PC-3 (cell line): ENCODE results near the gene CPT1C. TPM values are rescaled to one million over a fixed set of nuclear protein-coding genes. Genes with fewer than 3 reads are reported as not detected.

Experiments used
- ATAC-seq: fragments of 200-7000 bp; cut with Tn5 transposase; 2 replicates; pipeline ENCODE4 v1.9.1; 2020; ENCODE audit warnings: mild to moderate bottlenecking, moderate library complexity
- BruUV-seq: library from RNA; stranded (reverse); fragments of 400-500 nt; replicated peaks from 2 replicates; lab custom pipeline; 2021; lab: Mats Ljungman, UMichigan
- CTCF ChIA-PET: fragments of 300-600 bp; sonication (Branson Sonifier 250); formaldehyde crosslinking; loops from one replicate; lab custom pipeline; 2022; ENCODE audit warnings: antibody characterized with exemption; lab: Charles Lee
- POLR2A ChIA-PET: fragments of 300-600 bp; sonication (Branson Sonifier 250); formaldehyde crosslinking; loops from one replicate; lab custom pipeline; 2022; ENCODE audit warnings: antibody characterized with exemption; ENCODE audit not compliant: unreplicated experiment; lab: Charles Lee
- DNase-seq: peaks from one replicate; pipeline ENCODE4 v3.0.0-alpha.2; 2015
- H2AFZ ChIP-seq: fragments of 300-600 bp; sonication (generic); 2 replicates; pipeline ENCODE4 v1.6.0; 2016; ENCODE audit warnings: antibody characterized with exemption, low read length
- H3F3A ChIP-seq: fragments of 300-600 bp; sonication (generic); one replicate; pipeline ENCODE4 v1.6.0; 2017; ENCODE audit warnings: antibody characterized with exemption, low read length, control low read depth, mild to moderate bottlenecking; ENCODE audit not compliant: unreplicated experiment
- H3K27ac ChIP-seq: fragments of 300-600 bp; sonication (generic); 2 replicates; pipeline ENCODE4 v1.5.1; 2016; ENCODE audit warnings: mild to moderate bottlenecking, low read length
- H3K27me3 ChIP-seq: fragments of 300-600 bp; sonication (generic); 2 replicates; pipeline ENCODE4 v1.6.1; 2016; ENCODE audit warnings: low read length, mixed read lengths
- H3K36me3 ChIP-seq: fragments of 300-600 bp; sonication (generic); 2 replicates; pipeline ENCODE4 v1.6.1; 2016; ENCODE audit warnings: low read depth, mixed run types, low read length, mixed read lengths
- H3K4me1 ChIP-seq: fragments of 300-600 bp; sonication (generic); 2 replicates; pipeline ENCODE4 v1.5.1; 2016; ENCODE audit warnings: low read length; ENCODE audit not compliant: insufficient read depth
- H3K4me2 ChIP-seq: fragments of 300-600 bp; sonication (generic); 2 replicates; pipeline ENCODE4 v1.6.0; 2016; ENCODE audit warnings: low read length
- H3K4me3 ChIP-seq: fragments of 300-600 bp; sonication (generic); 2 replicates; pipeline ENCODE4 v1.5.1; 2016; ENCODE audit warnings: mild to moderate bottlenecking, low read length, mixed read lengths
- H3K79me2 ChIP-seq: fragments of 300-600 bp; sonication (generic); 2 replicates; pipeline ENCODE4 v1.6.1; 2017; ENCODE audit warnings: low read length, mixed read lengths
- H3K9ac ChIP-seq: fragments of 300-600 bp; sonication (generic); 2 replicates; pipeline ENCODE4 v1.6.0; 2016; ENCODE audit warnings: mild to moderate bottlenecking, low read length
- H3K9me2 ChIP-seq: fragments of 300-600 bp; sonication (generic); replicated peaks from 2 replicates; pipeline ENCODE4 v1.6.1; 2016; ENCODE audit warnings: mixed run types, low read length, mixed read lengths
- H3K9me3 ChIP-seq: fragments of 300-600 bp; sonication (generic); 2 replicates; pipeline ENCODE4 v1.6.1; 2016; ENCODE audit warnings: low read length, mixed read lengths
- H4K20me1 ChIP-seq: fragments of 300-600 bp; sonication (generic); 2 replicates; pipeline ENCODE4 v1.6.1; 2016; ENCODE audit warnings: low read length, mixed read lengths
- EZH2 ChIP-seq: fragments of 300-600 bp; sonication (generic); IDR thresholded peaks from one replicate; pipeline ENCODE4 v1.6.1; 2017; ENCODE audit warnings: antibody characterized with exemption, mild to moderate bottlenecking, low read length; ENCODE audit not compliant: unreplicated experiment
- EZH2phosphoT487 ChIP-seq: fragments of 300-600 bp; sonication (generic); IDR thresholded peaks from 2 replicates; pipeline ENCODE4 v1.6.1; 2018; ENCODE audit warnings: mild to moderate bottlenecking, antibody characterized with exemption, low read length, borderline replicate concordance
- intact Hi-C: fragments of 100-400 bp; cut with micrococcal nuclease; formaldehyde crosslinking; loops from 2 replicates; pipeline ENCODE4 v1.9.0; 2023
- total RNA-seq: library from RNA; depleted of rRNA; stranded (reverse); fragments of >200 nt; gene quantifications from 2 replicates; pipeline ENCODE4 v1.2.3, GENCODE V29; 2014
- TF ChIP-seq, protein P1 (sequence below): fragments of 300-600 bp; sonication (generic); conservative IDR thresholded peaks from 2 replicates; pipeline ENCODE4 v1.5.1; 2017; ENCODE audit warnings: antibody characterized with exemption, low read depth, mild to moderate bottlenecking, low read length

The CPT1C gene
- total RNA-seq, 1 experiment from 2014 or later, result 11.5 TPM

DNA sequence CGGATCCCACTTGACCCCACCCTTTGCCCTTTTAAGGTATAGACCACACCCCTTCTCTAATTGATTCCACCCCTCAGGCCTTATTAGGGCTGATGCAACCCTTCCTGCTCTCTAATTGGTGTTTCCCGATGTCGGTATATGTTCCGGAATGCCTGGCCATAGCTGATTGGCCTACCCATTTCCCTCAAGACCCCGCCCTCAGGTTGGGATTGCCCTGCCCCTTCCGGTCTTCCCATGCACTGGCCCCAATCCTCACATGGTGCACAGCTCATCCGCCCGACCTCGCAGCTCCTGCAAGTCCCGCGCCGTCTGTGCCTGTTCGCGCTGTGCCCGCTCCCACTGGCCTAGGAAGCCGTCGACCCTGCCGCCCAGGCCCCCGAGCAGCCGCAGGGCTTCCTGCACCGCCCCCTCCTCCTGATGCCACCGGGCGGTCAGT lies 54.0 kb downstream of the CPT1C start:
- TF ChIP-seq, protein P1, sequence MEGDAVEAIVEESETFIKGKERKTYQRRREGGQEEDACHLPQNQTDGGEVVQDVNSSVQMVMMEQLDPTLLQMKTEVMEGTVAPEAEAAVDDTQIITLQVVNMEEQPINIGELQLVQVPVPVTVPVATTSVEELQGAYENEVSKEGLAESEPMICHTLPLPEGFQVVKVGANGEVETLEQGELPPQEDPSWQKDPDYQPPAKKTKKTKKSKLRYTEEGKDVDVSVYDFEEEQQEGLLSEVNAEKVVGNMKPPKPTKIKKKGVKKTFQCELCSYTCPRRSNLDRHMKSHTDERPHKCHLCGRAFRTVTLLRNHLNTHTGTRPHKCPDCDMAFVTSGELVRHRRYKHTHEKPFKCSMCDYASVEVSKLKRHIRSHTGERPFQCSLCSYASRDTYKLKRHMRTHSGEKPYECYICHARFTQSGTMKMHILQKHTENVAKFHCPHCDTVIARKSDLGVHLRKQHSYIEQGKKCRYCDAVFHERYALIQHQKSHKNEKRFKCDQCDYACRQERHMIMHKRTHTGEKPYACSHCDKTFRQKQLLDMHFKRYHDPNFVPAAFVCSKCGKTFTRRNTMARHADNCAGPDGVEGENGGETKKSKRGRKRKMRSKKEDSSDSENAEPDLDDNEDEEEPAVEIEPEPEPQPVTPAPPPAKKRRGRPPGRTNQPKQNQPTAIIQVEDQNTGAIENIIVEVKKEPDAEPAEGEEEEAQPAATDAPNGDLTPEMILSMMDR, result no peak
- TF ChIP-seq EZH2phosphoT487 (no peak), EZH2 (no peak)
- Histone ChIP-seq H3K4me3 (no peak overlapping the region), H3K9me3 (no peaks in the 10 kb centered on the region), H3K27ac (no peak overlapping the region), H3K27me3 (no peaks in the 10 kb centered on the region), H3F3A (no peaks in the 10 kb centered on the region), H2AFZ (no peak overlapping the region), H3K4me2 (no peak overlapping the region), H3K9ac (no peak overlapping the region), H3K4me1 (no peaks in the 10 kb centered on the region), H3K9me2 (no peaks in the 10 kb centered on the region), H3K79me2 (no peaks in the 10 kb centered on the region), H4K20me1 (no peaks in the 10 kb centered on the region), H3K36me3 (no peaks in the 10 kb centered on the region)
- ChIA-PET CTCF (no interaction called here), POLR2A (no interaction called here)
- ATAC-seq, result no peak
- DNase-seq, result no peak
- BruUV-seq, result no TSS peak
- intact Hi-C loops, result no loop called here

GRCh38 chr19:49746206-49746958 lies 55.5 kb downstream of the CPT1C start:
- Histone ChIP-seq H3K9ac (no peak overlapping the region), H3K79me2 (no peaks in the 10 kb centered on the region), H3K27me3 (no peaks in the 10 kb centered on the region), H3K4me2 (no peak overlapping the region), H4K20me1 (no peaks in the 10 kb centered on the region), H3F3A (no peaks in the 10 kb centered on the region), H2AFZ (no peak overlapping the region), H3K4me3 (no peak overlapping the region), H3K9me2 (no peaks in the 10 kb centered on the region), H3K4me1 (no peaks in the 10 kb centered on the region), H3K27ac (no peak overlapping the region), H3K9me3 (no peaks in the 10 kb centered on the region), H3K36me3 (no peaks in the 10 kb centered on the region)
- intact Hi-C loops, result no loop called here
- DNase-seq (peak; percentile 46), ATAC-seq (peak; percentile 50)
- ChIA-PET POLR2A (no interaction called here), CTCF (no interaction called here)
- BruUV-seq, result no TSS peak
- TF ChIP-seq, protein P1, result 0 out of 2 replicates have a peak, but pooled peaks have one; percentile 20
- TF ChIP-seq EZH2phosphoT487, result no peak

- peak; percentile 56; the same call in 1 of the 2 replicates for ATAC-seq
- Histone ChIP-seq H2AFZ (no peak overlapping the region), H3K4me2 (no peak overlapping the region), H3K4me3 (no peak overlapping the region), H3K4me1 (no peaks in the 10 kb centered on the region), H3K27me3 (no peaks in the 10 kb centered on the region), H4K20me1 (no peaks in the 10 kb centered on the region), H3K9ac (no peak overlapping the region), H3K9me2 (no peaks in the 10 kb centered on the region), H3F3A (no peaks in the 10 kb centered on the region), H3K9me3 (no peaks in the 10 kb centered on the region), H3K79me2 (no peaks in the 10 kb centered on the region), H3K27ac (no peak overlapping the region), H3K36me3 (no peaks in the 10 kb centered on the region)
- TF ChIP-seq EZH2phosphoT487, result no peak
- TF ChIP-seq, protein P1, result no peak
- no peak for TF ChIP-seq EZH2
- ChIA-PET POLR2A (no interaction called here), CTCF (no interaction called here)
- intact Hi-C loops, result no loop called here
- no TSS peak for BruUV-seq
- DNase-seq, result peak; percentile 22
Observed at GRCh38 chr19:49749055-49749716, 58.3 kb downstream of the CPT1C start.
